GM18873 (cell line): ENCODE data around the gene FLNC.

Experiments
- ATAC-seq: cut with Tn5 transposase; IDR thresholded peaks from one replicate; pipeline ENCODE4 v1.9.1; 2021; ENCODE audit warnings: mild to moderate bottlenecking, moderate library complexity, moderate number of reproducible peaks; ENCODE audit not compliant: unreplicated experiment, low FRiP score

The FLNC gene

GRCh38 chr7:128801667-128802418 is 28.4 kb upstream of the FLNC start:
- ATAC-seq: no peak

GRCh38 chr7:128804484-128804883 is 25.7 kb upstream of the FLNC start:
- ATAC-seq: no peak

GRCh38 chr7:128805225-128805624 is 25.0 kb upstream of the FLNC start:
- ATAC-seq: no peak

- no peak for ATAC-seq
Measured at GRCh38 chr7:128807191-128807590, 23.0 kb upstream of the FLNC start.

GRCh38 chr7:128809363-128809762 is 20.8 kb upstream of the FLNC start:
- no peak for ATAC-seq

GRCh38 chr7:128810473-128810872 is 19.7 kb upstream of the FLNC start:
- no peak for ATAC-seq

GRCh38 chr7:128810997-128811396 is 19.2 kb upstream of the FLNC start:
- ATAC-seq: no peak

- no peak for ATAC-seq
Measured at GRCh38 chr7:128811631-128812430, 18.4 kb upstream of the FLNC start.

- no peak for ATAC-seq
Measured at GRCh38 chr7:128812514-128813168, 17.6 kb upstream of the FLNC start.

GRCh38 chr7:128814499-128814898 is 15.7 kb upstream of the FLNC start:
- ATAC-seq: no peak

- no peak for ATAC-seq
Measured at GRCh38 chr7:128815289-128815942, 14.8 kb upstream of the FLNC start.

GRCh38 chr7:128818694-128819093 is 11.5 kb upstream of the FLNC start:
- no peak for ATAC-seq

GRCh38 chr7:128821724-128822123 is 8.5 kb upstream of the FLNC start:
- ATAC-seq: no peak

GRCh38 chr7:128826512-128826911 is 3.7 kb upstream of the FLNC start:
- ATAC-seq: no peak

GRCh38 chr7:128826916-128827247 is 3.3 kb upstream of the FLNC start:
- no peak for ATAC-seq

- ATAC-seq: no peak
Measured at GRCh38 chr7:128827248-128827958, 2.8 kb upstream of the FLNC start.

- ATAC-seq: no peak
Measured at GRCh38 chr7:128827971-128828711, 2.1 kb upstream of the FLNC start.

GRCh38 chr7:128829391-128830166 is 627 bp upstream of the FLNC start:
- no peak for ATAC-seq
